K562 (cell line): Measurements from ENCODE around the gene SUGP1. TPM values are rescaled to one million over a fixed set of nuclear protein-coding genes. Genes with fewer than 3 reads are reported as not detected.
A peak's percentile ranks its signal among the peaks of the same experiment; 100 is the strongest.

ENCODE experiments used
- CAMTA2 ChIP-seq: fragments of 250-450 bp; sonication (Bioruptor Pico); conservative IDR thresholded peaks from 2 replicates; pipeline ENCODE4 v1.5.1; 2022
- E2F3 ChIP-seq: fragments of 250-450 bp; sonication (Bioruptor Pico); IDR thresholded peaks from 2 replicates; pipeline ENCODE4 v1.4.0; 2020; ENCODE audit warnings: mild to moderate bottlenecking
- FOSL1 ChIP-seq: fragments of 200-800 bp; sonication (Bioruptor generic); conservative IDR thresholded peaks from 2 replicates; pipeline ENCODE4 v1.6.1; 2016; ENCODE audit warnings: missing genetic modification characterization, missing compliant biosample characterization
- FOXK2 ChIP-seq, 2 experiments: fragments of 450-650 bp; IDR thresholded peaks in 1 of 2; conservative IDR thresholded peaks in 1 of 2; 2 replicates each; pipeline ENCODE4 v1.6.1; 2016; ENCODE audit warnings: low read depth in 2 of 2, mild to moderate bottlenecking in 1 of 2
- KLF1 ChIP-seq: fragments of 450-650 bp; IDR thresholded peaks from 2 replicates; pipeline ENCODE4 v1.6.1; 2016; ENCODE audit warnings: missing genetic modification characterization, missing compliant biosample characterization
- NCOA6 ChIP-seq: fragments of 450-650 bp; IDR thresholded peaks from 2 replicates; pipeline ENCODE4 v1.6.1; 2017; ENCODE audit warnings: mild to moderate bottlenecking
- NCOR1 ChIP-seq: fragments of 450-650 bp; IDR thresholded peaks from 2 replicates; pipeline ENCODE4 v1.6.1; 2016; ENCODE audit warnings: mild to moderate bottlenecking, moderate library complexity
- RBM22 ChIP-seq: fragments of 200-400 bp; formaldehyde crosslinking; IDR thresholded peaks from 2 replicates; pipeline ENCODE4 v1.6.1; 2018; ENCODE audit warnings: low read length, low read depth; ENCODE audit not compliant: poor library complexity, severe bottlenecking
- RBM34 ChIP-seq: fragments of 200-400 bp; formaldehyde crosslinking; IDR thresholded peaks from 2 replicates; pipeline ENCODE4 v1.6.1; 2018; ENCODE audit warnings: low read length, borderline replicate concordance; ENCODE audit not compliant: insufficient read depth
- SRSF1 ChIP-seq: fragments of 200-400 bp; formaldehyde crosslinking; IDR thresholded peaks from 2 replicates; pipeline ENCODE4 v1.6.1; 2017; ENCODE audit warnings: mild to moderate bottlenecking, low read depth, low read length, moderate library complexity
- THRAP3 ChIP-seq: fragments of 450-650 bp; IDR thresholded peaks from 2 replicates; pipeline ENCODE4 v1.6.1; 2016; ENCODE audit warnings: mild to moderate bottlenecking, inconsistent platforms, borderline replicate concordance
- ZBTB2 ChIP-seq: fragments of 450-650 bp; IDR thresholded peaks from 2 replicates; pipeline ENCODE4 v1.6.1; 2016; ENCODE audit warnings: antibody characterized with exemption
- ZKSCAN3 ChIP-seq: fragments of 250-450 bp; sonication (Bioruptor Pico); IDR thresholded peaks from 2 replicates; pipeline ENCODE4 v1.4.0; 2020
- ZNF384 ChIP-seq: IDR thresholded peaks from 2 replicates; pipeline ENCODE4 v1.6.1; 2012; ENCODE audit warnings: low read depth, low read length, improper control_type of control experiment
- ZNF699 ChIP-seq: fragments of 250-450 bp; sonication (Bioruptor Pico); IDR thresholded peaks from 2 replicates; pipeline ENCODE4 v1.8.0; 2021; ENCODE audit warnings: mild to moderate bottlenecking, moderate library complexity; ENCODE audit not compliant: insufficient replicate concordance
- ZNF766 ChIP-seq: fragments of 200-800 bp; sonication (Bioruptor generic); conservative IDR thresholded peaks from 2 replicates; pipeline ENCODE4 v1.6.1; 2016; ENCODE audit warnings: missing genetic modification characterization, missing compliant biosample characterization
- polyA plus RNA-seq, 8 experiments: library from polyadenylated mRNA; depleted of rRNA in 4 of 8; stranded (reverse) in 5 of 8; unstranded in 3 of 8; fragments of >200 nt; fragmentation: Nextera tagmentation in 2 of 8; fragmentation: Illumina TruSeq in 1 of 8; extraction: Ambion mirVana in 2 of 8; extraction: Trizol in 1 of 8; gene quantifications; 2 replicates each; pipeline versions ENCODE4 v1.2.1 to v1.2.3, GENCODE V29; 2011 to 2014; ENCODE audit warnings: inconsistent platforms in 1 of 8, missing spikeins in 1 of 8
- total RNA-seq, 7 experiments: library from RNA; depleted of rRNA in 6 of 7; stranded (reverse); fragments of >200 nt in 6 of 7; fragmentation: Illumina TruSeq in 2 of 7; extraction: Trizol in 2 of 7; gene quantifications; 2 replicates each; pipeline versions ENCODE4 v1.2.1 to v1.2.3, GENCODE V29; 2011 to 2021; ENCODE audit warnings: low replicate concordance in 1 of 7
- TF ChIP-seq, protein P1 (sequence below), 2 experiments: IDR thresholded peaks; 2 replicates each; pipeline ENCODE4 v1.6.1; 2012; ENCODE audit warnings: improper control_type of control experiment in 2 of 2, low read depth in 2 of 2, low read length in 2 of 2, borderline replicate concordance in 1 of 2
- TF ChIP-seq, protein P2 (sequence below): fragments of 250-450 bp; sonication (Bioruptor Pico); IDR thresholded peaks from 2 replicates; pipeline ENCODE4 v1.5.0; 2022; ENCODE audit warnings: mild to moderate bottlenecking
- TF ChIP-seq, protein P3 (sequence below): fragments of 200-400 bp; formaldehyde crosslinking; IDR thresholded peaks from 2 replicates; pipeline ENCODE4 v1.6.1; 2017; ENCODE audit warnings: mild to moderate bottlenecking, low read depth, low read length, moderate library complexity

SUGP1 gene
- total and polyA plus RNA-seq, 9 of the 15 experiments (the other 6 are each of a cell fraction or from before 2014, with no cell fraction given): 1.0 to 53.3 (median 32.4) TPM

DNA sequence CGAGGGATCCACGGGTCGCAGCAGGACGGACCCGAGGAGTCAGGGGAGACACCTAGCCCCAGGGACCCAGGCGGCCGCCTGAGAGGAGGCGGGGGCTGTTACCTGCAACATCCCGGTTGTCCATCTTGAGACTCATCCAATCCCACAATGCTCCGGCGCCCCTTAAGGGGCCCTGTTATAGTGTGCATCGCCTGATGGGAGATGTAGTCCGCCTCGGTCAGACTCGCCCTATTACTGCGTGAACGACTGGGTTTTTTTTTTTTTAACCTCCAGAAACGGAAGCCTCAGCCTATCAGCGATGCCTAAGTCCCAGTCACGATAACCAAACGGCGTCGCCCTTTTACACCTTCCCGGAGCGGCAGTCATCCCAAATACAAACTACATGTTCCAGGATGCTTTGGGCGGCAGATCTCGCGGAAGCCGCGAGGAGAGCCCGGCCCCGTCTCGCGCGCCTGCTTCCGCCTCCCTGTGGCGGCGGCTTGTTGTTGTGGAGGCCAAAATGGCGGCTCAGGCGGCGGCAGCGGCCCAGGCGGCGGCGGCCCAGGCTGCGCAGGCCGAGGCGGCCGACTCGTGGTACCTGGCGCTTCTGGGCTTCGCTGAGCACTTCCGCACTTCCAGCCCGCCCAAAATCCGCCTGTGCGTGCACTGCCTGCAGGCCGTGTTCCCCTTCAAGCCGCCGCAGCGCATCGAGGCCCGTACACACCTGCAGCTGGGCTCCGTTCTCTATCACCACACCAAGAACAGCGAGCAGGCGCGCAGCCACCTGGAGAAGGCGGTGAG is at the start of gene SUGP1, which contains the start of gene MAU2 (continued):
- TF ChIP-seq E2F3 (CRISPR knock-in tag) (0 out of 2 replicates have a peak, but pooled peaks have one; percentile 65), NCOA6 (no peak), ZNF766 (CRISPR knock-in tag) (0 out of 2 replicates have a peak, but pooled peaks have one; percentile 89), KLF1 (0 out of 2 replicates have a peak, but pooled peaks have one; percentile 37), FOSL1 (tag) (peak; percentile 60), ZBTB2 (no peak), RBM22 (no peak), ZNF384 (peak; percentile 88), NCOR1 (no peak), ZKSCAN3 (CRISPR knock-in tag) (no peak), CAMTA2 (CRISPR knock-in tag) (no peak), RBM34 (no peak), ZNF699 (CRISPR knock-in tag) (no peak), THRAP3 (no peak), FOXK2 (conservative IDR thresholded peaks at IDR 0.05 in 1 of 2, IDR thresholded peaks at IDR 0.05 in 1 of 2; ENCODE audit: low read depth in 2 of 2) (peak; percentile 81 to 91), SRSF1 (no peak)
- TF ChIP-seq, protein P1, sequence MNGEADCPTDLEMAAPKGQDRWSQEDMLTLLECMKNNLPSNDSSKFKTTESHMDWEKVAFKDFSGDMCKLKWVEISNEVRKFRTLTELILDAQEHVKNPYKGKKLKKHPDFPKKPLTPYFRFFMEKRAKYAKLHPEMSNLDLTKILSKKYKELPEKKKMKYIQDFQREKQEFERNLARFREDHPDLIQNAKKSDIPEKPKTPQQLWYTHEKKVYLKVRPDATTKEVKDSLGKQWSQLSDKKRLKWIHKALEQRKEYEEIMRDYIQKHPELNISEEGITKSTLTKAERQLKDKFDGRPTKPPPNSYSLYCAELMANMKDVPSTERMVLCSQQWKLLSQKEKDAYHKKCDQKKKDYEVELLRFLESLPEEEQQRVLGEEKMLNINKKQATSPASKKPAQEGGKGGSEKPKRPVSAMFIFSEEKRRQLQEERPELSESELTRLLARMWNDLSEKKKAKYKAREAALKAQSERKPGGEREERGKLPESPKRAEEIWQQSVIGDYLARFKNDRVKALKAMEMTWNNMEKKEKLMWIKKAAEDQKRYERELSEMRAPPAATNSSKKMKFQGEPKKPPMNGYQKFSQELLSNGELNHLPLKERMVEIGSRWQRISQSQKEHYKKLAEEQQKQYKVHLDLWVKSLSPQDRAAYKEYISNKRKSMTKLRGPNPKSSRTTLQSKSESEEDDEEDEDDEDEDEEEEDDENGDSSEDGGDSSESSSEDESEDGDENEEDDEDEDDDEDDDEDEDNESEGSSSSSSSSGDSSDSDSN (IDR thresholded peaks at IDR 0.05; ENCODE audit: borderline replicate concordance in 1 of 2, low read depth in 2 of 2, low read length in 2 of 2): no peak
- TF ChIP-seq, protein P2, sequence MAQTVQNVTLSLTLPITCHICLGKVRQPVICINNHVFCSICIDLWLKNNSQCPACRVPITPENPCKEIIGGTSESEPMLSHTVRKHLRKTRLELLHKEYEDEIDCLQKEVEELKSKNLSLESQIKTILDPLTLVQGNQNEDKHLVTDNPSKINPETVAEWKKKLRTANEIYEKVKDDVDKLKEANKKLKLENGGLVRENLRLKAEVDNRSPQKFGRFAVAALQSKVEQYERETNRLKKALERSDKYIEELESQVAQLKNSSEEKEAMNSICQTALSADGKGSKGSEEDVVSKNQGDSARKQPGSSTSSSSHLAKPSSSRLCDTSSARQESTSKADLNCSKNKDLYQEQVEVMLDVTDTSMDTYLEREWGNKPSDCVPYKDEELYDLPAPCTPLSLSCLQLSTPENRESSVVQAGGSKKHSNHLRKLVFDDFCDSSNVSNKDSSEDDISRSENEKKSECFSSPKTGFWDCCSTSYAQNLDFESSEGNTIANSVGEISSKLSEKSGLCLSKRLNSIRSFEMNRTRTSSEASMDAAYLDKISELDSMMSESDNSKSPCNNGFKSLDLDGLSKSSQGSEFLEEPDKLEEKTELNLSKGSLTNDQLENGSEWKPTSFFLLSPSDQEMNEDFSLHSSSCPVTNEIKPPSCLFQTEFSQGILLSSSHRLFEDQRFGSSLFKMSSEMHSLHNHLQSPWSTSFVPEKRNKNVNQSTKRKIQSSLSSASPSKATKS (CRISPR knock-in tag): no peak
- TF ChIP-seq, protein P3, sequence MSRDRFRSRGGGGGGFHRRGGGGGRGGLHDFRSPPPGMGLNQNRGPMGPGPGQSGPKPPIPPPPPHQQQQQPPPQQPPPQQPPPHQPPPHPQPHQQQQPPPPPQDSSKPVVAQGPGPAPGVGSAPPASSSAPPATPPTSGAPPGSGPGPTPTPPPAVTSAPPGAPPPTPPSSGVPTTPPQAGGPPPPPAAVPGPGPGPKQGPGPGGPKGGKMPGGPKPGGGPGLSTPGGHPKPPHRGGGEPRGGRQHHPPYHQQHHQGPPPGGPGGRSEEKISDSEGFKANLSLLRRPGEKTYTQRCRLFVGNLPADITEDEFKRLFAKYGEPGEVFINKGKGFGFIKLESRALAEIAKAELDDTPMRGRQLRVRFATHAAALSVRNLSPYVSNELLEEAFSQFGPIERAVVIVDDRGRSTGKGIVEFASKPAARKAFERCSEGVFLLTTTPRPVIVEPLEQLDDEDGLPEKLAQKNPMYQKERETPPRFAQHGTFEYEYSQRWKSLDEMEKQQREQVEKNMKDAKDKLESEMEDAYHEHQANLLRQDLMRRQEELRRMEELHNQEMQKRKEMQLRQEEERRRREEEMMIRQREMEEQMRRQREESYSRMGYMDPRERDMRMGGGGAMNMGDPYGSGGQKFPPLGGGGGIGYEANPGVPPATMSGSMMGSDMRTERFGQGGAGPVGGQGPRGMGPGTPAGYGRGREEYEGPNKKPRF: no peak
